ENCODE data around the gene SS18L1. TPM values are rescaled to one million over a fixed set of nuclear protein-coding genes. Genes with fewer than 3 reads are reported as not detected.
"Not testable (repeated sequence)": the region's sequence is repeated elsewhere in the genome, so short reads cannot be mapped to it uniquely, and the experiment has no call there.

Gene SS18L1
- total RNA-seq, 1 experiment from 2014 or later: 12.3 TPM

DNA sequence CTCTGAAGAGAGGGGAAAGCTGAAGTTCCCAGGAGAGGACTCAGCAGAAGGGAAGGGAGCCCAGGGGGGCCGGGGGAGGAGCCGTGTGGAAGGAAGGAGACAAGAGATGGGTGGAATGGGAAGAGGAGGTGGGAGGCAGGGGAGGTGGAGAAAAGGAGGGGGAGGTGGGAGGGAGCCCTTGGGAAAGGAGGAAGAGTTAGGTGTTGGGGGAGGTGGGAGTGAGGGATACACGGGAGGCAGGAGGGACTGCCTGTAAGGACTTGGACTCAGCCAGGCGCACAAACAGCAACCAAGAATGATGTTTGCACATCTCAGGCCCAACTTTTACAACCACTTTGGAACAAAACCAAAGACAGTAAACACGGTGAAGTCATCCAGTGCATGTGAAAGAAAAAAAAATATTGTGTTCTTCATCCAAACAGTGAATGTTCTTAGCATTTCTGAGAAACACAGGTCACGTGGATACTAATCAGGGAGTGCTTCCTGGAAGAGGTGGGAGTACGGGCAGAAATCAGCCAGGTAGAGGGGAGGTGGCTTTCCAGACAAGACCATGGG lies 38.7 kb upstream of the SS18L1 start:
- Histone ChIP-seq H3K27ac (ENCODE audit: low read length) (no peak overlapping the region), H3K9me3 (ENCODE audit: low read length) (peaks cover 29% of the 10 kb centered on the region), H3K79me2 (ENCODE audit: low read length) (no peaks in the 10 kb centered on the region), H2AFZ (ENCODE audit: low read length) (no peak overlapping the region), H3K9me2 (replicated peaks; ENCODE audit: insufficient read depth, low read length) (no peaks in the 10 kb centered on the region), H3K4me3 (ENCODE audit: low read length) (no peak overlapping the region), H4K20me1 (ENCODE audit: insufficient read depth, low read depth, low read length) (no peaks in the 10 kb centered on the region), H3K36me3 (ENCODE audit: insufficient read depth, low read length) (no peaks in the 10 kb centered on the region), H3K9ac (ENCODE audit: low read length) (no peak overlapping the region), H3K27me3 (ENCODE audit: low read length) (no peaks in the 10 kb centered on the region; the same call in 1 of the 2 replicates), H3K4me2 (ENCODE audit: low read depth, low read length, poor library complexity, severe bottlenecking) (no peak overlapping the region), H3K4me1 (ENCODE audit: low read length) (no peaks in the 10 kb centered on the region)
- DNase-seq: no peak

DNA sequence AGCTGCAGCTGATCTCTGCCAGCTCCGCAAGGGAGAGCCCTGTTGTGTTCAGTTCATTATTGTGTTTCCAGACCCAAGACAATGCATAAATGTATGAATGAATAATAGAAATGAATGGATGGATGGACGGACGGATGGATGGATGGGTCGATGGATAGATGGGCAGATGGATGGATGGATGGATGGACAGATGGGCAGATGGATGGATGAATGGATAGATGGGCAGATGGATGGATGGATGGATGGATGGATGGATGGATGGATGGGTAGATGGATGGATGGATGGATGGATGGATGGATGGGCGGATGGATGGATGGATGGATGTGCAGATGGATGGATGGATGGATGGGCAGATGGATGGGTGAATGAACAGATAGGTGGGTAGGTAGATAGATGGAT lies 38.0 kb upstream of the SS18L1 start:
- no peak overlapping the region for H3K9ac ChIP-seq (ENCODE audit: low read length)
- H3K4me3 ChIP-seq (ENCODE audit: low read length): no peak overlapping the region
- H3K27me3 ChIP-seq (ENCODE audit: low read length): no peaks in the 10 kb centered on the region; the same call in 1 of the 2 replicates
- no peak overlapping the region for H3K4me2 ChIP-seq (ENCODE audit: low read depth, low read length, poor library complexity, severe bottlenecking)
- no peaks in the 10 kb centered on the region for H3K4me1 ChIP-seq (ENCODE audit: low read length)
- no peak for DNase-seq
- H3K79me2 ChIP-seq (ENCODE audit: low read length): no peaks in the 10 kb centered on the region
- H3K9me3 ChIP-seq (ENCODE audit: low read length): peaks cover 29% of the 10 kb centered on the region
- H3K27ac ChIP-seq (ENCODE audit: low read length): no peak overlapping the region
- H4K20me1 ChIP-seq (ENCODE audit: insufficient read depth, low read depth, low read length): no peaks in the 10 kb centered on the region
- H3K9me2 ChIP-seq (replicated peaks; ENCODE audit: insufficient read depth, low read length): no peaks in the 10 kb centered on the region
- H3K36me3 ChIP-seq (ENCODE audit: insufficient read depth, low read length): no peaks in the 10 kb centered on the region
- no peak overlapping the region for H2AFZ ChIP-seq (ENCODE audit: low read length)

DNA sequence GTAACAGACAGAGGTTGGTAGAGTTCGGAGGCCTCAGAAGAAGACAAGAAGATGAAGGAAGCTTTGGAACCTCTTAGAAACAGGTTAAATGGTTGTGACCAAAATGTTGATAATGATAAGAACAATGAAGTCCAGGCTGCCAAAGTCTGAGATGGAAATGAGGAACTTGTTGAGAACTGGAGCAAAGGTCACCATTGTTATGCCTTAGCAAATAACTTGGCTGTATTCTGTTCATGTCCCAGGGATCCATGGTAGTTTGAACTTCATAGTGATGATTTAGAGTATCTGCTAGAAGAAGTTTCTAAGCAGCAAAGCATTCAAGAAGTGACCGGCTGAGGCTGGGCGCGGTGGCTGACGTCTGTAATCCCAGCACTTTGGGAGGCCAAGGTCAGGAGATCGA lies 32.4 kb upstream of the SS18L1 start:
- H3K9ac ChIP-seq (ENCODE audit: low read length): no peak overlapping the region
- H3K9me3 ChIP-seq (ENCODE audit: low read length): peaks cover 36% of the 10 kb centered on the region
- no peak for DNase-seq

DNA sequence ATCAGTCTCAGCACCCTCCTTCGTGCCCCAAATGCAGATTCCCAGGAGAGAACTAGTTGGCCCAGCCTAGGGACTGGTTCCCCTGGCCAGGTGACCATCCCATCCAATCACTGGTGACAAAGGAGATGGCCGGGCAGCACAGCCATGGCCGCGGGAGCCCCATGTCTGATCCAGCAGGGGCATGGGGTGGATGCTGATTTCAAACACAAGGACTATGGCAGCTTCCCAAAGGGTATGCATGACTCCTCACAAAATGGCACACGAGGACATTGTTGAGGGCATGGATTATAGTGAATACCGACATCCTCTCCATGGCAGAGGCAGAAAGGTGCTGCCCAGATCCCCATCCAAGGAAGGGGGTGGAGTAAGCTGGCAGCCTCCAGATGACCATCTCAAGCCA lies 31.2 kb upstream of the SS18L1 start:
- no peak for DNase-seq
- peaks cover 31% of the 10 kb centered on the region for H3K9me3 ChIP-seq (ENCODE audit: low read length)
- H3K4me3 ChIP-seq (ENCODE audit: low read length): no peak overlapping the region

More for the DNA sequence above, 32.4 kb upstream of the SS18L1 start:
- no peaks in the 10 kb centered on the region for H3K36me3 ChIP-seq (ENCODE audit: insufficient read depth, low read length)
- H4K20me1 ChIP-seq (ENCODE audit: insufficient read depth, low read depth, low read length): no peaks in the 10 kb centered on the region
- no peaks in the 10 kb centered on the region for H3K79me2 ChIP-seq (ENCODE audit: low read length)
- H3K4me1 ChIP-seq (ENCODE audit: low read length): no peaks in the 10 kb centered on the region
- no peaks in the 10 kb centered on the region for H3K9me2 ChIP-seq (replicated peaks; ENCODE audit: insufficient read depth, low read length)
- no peak overlapping the region for H3K27ac ChIP-seq (ENCODE audit: low read length)
- H2AFZ ChIP-seq (ENCODE audit: low read length): no peak overlapping the region
- H3K27me3 ChIP-seq (ENCODE audit: low read length): no peaks in the 10 kb centered on the region; the same call in 1 of the 2 replicates
- H3K4me3 ChIP-seq (ENCODE audit: low read length): no peak overlapping the region
- no peak overlapping the region for H3K4me2 ChIP-seq (ENCODE audit: low read depth, low read length, poor library complexity, severe bottlenecking)

DNA sequence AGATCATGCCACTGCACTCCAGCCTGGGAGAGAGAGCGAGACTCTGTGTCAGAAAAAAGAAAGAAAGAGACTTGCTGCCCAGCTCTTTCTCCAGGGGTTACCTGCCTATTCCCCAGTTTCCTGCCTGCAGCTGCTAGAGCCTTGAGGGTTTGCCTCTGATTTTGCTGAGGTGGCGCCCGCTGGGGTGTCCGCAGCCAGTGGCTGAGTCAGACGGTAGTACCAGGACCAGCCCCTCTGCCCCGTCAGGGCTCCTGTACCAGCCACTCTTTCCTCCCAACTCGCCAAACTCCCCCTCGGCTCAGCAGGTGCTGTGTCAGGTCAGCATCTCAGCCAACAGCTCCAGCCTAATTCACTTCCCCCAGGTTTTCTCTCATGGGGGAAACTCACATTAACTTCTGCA lies 28.7 kb upstream of the SS18L1 start:
- no peaks in the 10 kb centered on the region for H3K36me3 ChIP-seq (ENCODE audit: insufficient read depth, low read length)
- H3K9me2 ChIP-seq (replicated peaks; ENCODE audit: insufficient read depth, low read length): no peaks in the 10 kb centered on the region
- no peak overlapping the region for H3K27ac ChIP-seq (ENCODE audit: low read length)
- DNase-seq: no peak
- H3K4me3 ChIP-seq (ENCODE audit: low read length): no peak overlapping the region
- no peak overlapping the region for H3K4me2 ChIP-seq (ENCODE audit: low read depth, low read length, poor library complexity, severe bottlenecking)
- H4K20me1 ChIP-seq (ENCODE audit: insufficient read depth, low read depth, low read length): no peaks in the 10 kb centered on the region
- no peak overlapping the region for H3K9ac ChIP-seq (ENCODE audit: low read length)
- peaks cover 14% of the 10 kb centered on the region; the same call in 1 of the 2 replicates for H3K9me3 ChIP-seq (ENCODE audit: low read length)
- no peak overlapping the region for H2AFZ ChIP-seq (ENCODE audit: low read length)
- H3K79me2 ChIP-seq (ENCODE audit: low read length): no peaks in the 10 kb centered on the region
- no peaks in the 10 kb centered on the region for H3K4me1 ChIP-seq (ENCODE audit: low read length)
- H3K27me3 ChIP-seq (ENCODE audit: low read length): no peaks in the 10 kb centered on the region; the same call in 1 of the 2 replicates

More for the DNA sequence above, 31.2 kb upstream of the SS18L1 start:
- H3K4me1 ChIP-seq (ENCODE audit: low read length): no peaks in the 10 kb centered on the region
- no peaks in the 10 kb centered on the region for H3K79me2 ChIP-seq (ENCODE audit: low read length)
- no peaks in the 10 kb centered on the region for H4K20me1 ChIP-seq (ENCODE audit: insufficient read depth, low read depth, low read length)
- H3K9me2 ChIP-seq (replicated peaks; ENCODE audit: insufficient read depth, low read length): no peaks in the 10 kb centered on the region
- H3K9ac ChIP-seq (ENCODE audit: low read length): no peak overlapping the region
- no peak overlapping the region for H2AFZ ChIP-seq (ENCODE audit: low read length)
- H3K27ac ChIP-seq (ENCODE audit: low read length): no peak overlapping the region
- no peak overlapping the region for H3K4me2 ChIP-seq (ENCODE audit: low read depth, low read length, poor library complexity, severe bottlenecking)
- H3K36me3 ChIP-seq (ENCODE audit: insufficient read depth, low read length): no peaks in the 10 kb centered on the region
- no peaks in the 10 kb centered on the region; the same call in 1 of the 2 replicates for H3K27me3 ChIP-seq (ENCODE audit: low read length)

DNA sequence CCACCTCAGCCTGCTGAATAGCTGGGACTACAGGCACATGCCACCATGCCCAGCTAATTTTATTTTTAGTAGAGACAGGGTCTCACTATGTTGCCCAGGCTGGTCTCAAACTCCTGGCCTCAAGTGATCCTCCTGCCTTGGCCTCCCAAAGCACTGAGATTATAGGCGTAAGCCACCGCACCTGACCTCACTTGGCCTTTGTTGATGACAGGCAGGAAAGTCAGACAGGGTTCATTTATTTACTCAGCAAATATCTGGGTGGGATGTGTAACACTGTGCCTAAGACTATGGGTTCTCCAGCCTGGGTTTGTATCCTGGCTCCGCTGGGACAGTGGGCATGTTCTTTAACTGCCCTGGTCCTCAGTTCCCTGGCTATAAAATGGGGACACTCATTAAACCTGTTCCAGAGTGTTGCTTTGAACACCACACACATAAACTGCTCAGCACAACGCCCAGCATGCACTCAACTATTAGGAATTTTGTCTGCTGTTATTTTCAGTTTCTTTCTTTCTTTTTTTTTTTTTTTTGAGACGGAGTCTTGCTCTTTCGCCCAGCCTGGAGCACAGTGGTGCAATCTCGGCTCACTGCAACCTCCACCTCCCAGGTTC lies 27.7 kb upstream of the SS18L1 start:
- H3K4me3 ChIP-seq (ENCODE audit: low read length); H3K27me3 ChIP-seq (ENCODE audit: low read length); H3K4me2 ChIP-seq (ENCODE audit: low read depth, low read length, poor library complexity, severe bottlenecking); H3K36me3 ChIP-seq (ENCODE audit: insufficient read depth, low read length); H3K27ac ChIP-seq (ENCODE audit: low read length); DNase-seq; H2AFZ ChIP-seq (ENCODE audit: low read length); H4K20me1 ChIP-seq (ENCODE audit: insufficient read depth, low read depth, low read length); H3K9me2 ChIP-seq (replicated peaks; ENCODE audit: insufficient read depth, low read length); H3K4me1 ChIP-seq (ENCODE audit: low read length); H3K9ac ChIP-seq (ENCODE audit: low read length); H3K79me2 ChIP-seq (ENCODE audit: low read length): not testable (repeated sequence)
- H3K9me3 ChIP-seq (ENCODE audit: low read length): peaks cover 14% of the 10 kb centered on the region; the same call in 1 of the 2 replicates

DNA sequence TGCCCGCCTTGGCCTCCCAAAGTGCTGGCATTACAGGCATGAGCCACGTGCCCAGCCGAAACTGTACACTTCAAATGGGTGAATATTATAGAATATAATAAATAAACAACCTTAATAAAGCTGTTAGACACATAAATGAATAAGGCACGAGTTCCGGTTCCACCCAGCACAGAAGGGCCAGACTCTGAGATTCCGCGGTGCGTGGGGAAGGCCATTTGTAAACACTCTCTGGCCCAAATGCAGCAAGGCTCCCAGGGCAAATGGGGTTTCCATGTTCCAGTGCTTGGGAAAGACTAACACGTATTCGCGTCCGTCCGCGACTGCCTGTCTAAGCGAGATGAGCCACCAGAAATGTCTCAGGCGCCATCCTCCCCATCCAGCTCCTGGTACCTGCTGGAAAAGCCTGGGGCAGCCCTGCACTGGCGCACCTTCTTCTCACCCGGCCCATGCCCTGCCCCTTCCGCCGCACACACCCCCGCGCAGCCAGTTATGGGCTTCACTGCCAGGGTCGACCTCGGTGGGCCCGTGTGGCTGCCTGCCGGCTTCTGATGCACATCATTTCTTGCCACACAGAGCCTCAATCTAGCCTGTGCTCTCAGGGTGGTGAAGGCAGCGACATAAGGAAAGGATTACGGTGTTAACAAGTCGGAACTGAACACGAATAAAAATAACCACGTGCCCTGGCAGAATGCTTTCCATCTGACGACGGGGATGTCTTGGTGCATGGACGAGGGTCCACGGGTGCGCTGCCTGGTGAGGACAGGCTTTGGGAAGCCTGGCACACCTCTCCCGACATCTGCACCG lies 26.8 kb upstream of the SS18L1 start:
- no peak overlapping the region for H3K9ac ChIP-seq (ENCODE audit: low read length)
- H3K36me3 ChIP-seq (ENCODE audit: insufficient read depth, low read length): no peaks in the 10 kb centered on the region
- no peaks in the 10 kb centered on the region for H3K79me2 ChIP-seq (ENCODE audit: low read length)
- H3K9me2 ChIP-seq (replicated peaks; ENCODE audit: insufficient read depth, low read length): no peaks in the 10 kb centered on the region
- peaks cover 10% of the 10 kb centered on the region; the same call in 1 of the 2 replicates for H3K9me3 ChIP-seq (ENCODE audit: low read length)
- DNase-seq: no peak
- H4K20me1 ChIP-seq (ENCODE audit: insufficient read depth, low read depth, low read length): no peaks in the 10 kb centered on the region
- no peaks in the 10 kb centered on the region; the same call in 1 of the 2 replicates for H3K27me3 ChIP-seq (ENCODE audit: low read length)
- H3K4me1 ChIP-seq (ENCODE audit: low read length): peaks cover 9% of the 10 kb centered on the region
- H3K27ac ChIP-seq (ENCODE audit: low read length): no peak overlapping the region
- no peak overlapping the region for H3K4me2 ChIP-seq (ENCODE audit: low read depth, low read length, poor library complexity, severe bottlenecking)
- H3K4me3 ChIP-seq (ENCODE audit: low read length): no peak overlapping the region
- no peak overlapping the region for H2AFZ ChIP-seq (ENCODE audit: low read length)

DNA sequence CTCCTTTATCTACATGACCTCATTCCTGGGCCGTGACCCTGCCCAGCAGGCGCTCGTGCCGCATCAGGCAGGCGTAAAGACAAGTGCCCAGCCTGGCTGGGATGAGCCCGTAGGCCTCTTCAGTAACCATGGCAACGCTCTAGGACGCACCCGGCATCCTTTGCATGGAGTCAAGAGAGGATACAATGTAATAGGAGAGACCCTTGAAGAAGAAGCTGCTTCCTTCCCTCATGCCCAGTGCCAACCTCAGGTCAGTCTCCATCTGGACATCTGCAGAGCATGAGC lies 26.3 kb upstream of the SS18L1 start:
- H4K20me1 ChIP-seq (ENCODE audit: insufficient read depth, low read depth, low read length): no peaks in the 10 kb centered on the region
- no peaks in the 10 kb centered on the region for H3K36me3 ChIP-seq (ENCODE audit: insufficient read depth, low read length)
- no peak overlapping the region for H3K9ac ChIP-seq (ENCODE audit: low read length)
- H3K79me2 ChIP-seq (ENCODE audit: low read length): no peaks in the 10 kb centered on the region
- no peak overlapping the region for H3K27ac ChIP-seq (ENCODE audit: low read length)
- peaks cover 9% of the 10 kb centered on the region for H3K4me1 ChIP-seq (ENCODE audit: low read length)
- no peak for DNase-seq
- H3K4me2 ChIP-seq (ENCODE audit: low read depth, low read length, poor library complexity, severe bottlenecking): no peak overlapping the region
- H2AFZ ChIP-seq (ENCODE audit: low read length): no peak overlapping the region
- no peaks in the 10 kb centered on the region; the same call in 1 of the 2 replicates for H3K27me3 ChIP-seq (ENCODE audit: low read length)
- H3K9me3 ChIP-seq (ENCODE audit: low read length): peaks cover 7% of the 10 kb centered on the region; the same call in 1 of the 2 replicates
- H3K9me2 ChIP-seq (replicated peaks; ENCODE audit: insufficient read depth, low read length): no peaks in the 10 kb centered on the region
- H3K4me3 ChIP-seq (ENCODE audit: low read length): no peak overlapping the region

Measured in Karpas-422 (cell line).